Measurements from ENCODE around the gene COL9A1. TPM values are rescaled to one million over a fixed set of nuclear protein-coding genes. Genes with fewer than 3 reads are reported as not detected.

Gene COL9A1
- total RNA-seq, 1 donor, result not detected

DNA sequence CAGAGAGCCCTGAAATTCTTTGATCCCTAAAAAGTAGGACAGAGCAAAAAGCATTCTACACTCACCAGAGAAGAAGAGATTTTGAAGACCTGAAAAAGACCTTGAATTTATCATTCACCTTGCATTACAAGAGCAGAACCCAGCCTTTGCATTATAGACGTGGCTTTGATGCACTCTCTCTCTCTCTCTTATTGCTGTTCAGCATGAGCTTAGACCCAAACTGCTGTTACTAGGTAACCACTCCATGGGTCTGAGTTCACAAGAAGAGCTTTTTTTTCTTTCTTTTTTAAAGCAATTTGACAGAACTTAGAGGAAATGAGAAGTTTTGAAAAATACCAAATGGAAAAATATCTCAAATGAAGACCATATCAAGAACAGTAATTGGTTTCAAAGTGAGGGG lies 44.4 kb downstream of the COL9A1 start:
- TF ChIP-seq, protein P1, sequence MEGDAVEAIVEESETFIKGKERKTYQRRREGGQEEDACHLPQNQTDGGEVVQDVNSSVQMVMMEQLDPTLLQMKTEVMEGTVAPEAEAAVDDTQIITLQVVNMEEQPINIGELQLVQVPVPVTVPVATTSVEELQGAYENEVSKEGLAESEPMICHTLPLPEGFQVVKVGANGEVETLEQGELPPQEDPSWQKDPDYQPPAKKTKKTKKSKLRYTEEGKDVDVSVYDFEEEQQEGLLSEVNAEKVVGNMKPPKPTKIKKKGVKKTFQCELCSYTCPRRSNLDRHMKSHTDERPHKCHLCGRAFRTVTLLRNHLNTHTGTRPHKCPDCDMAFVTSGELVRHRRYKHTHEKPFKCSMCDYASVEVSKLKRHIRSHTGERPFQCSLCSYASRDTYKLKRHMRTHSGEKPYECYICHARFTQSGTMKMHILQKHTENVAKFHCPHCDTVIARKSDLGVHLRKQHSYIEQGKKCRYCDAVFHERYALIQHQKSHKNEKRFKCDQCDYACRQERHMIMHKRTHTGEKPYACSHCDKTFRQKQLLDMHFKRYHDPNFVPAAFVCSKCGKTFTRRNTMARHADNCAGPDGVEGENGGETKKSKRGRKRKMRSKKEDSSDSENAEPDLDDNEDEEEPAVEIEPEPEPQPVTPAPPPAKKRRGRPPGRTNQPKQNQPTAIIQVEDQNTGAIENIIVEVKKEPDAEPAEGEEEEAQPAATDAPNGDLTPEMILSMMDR (IDR thresholded peaks at IDR 0.05; ENCODE audit: insufficient read depth, low read depth, low read length), result no peak
- H3K4me3 ChIP-seq (ENCODE audit: low read depth, low read length), result no peak overlapping the region
- no peak for DNase-seq (ENCODE audit: low read depth)

DNA sequence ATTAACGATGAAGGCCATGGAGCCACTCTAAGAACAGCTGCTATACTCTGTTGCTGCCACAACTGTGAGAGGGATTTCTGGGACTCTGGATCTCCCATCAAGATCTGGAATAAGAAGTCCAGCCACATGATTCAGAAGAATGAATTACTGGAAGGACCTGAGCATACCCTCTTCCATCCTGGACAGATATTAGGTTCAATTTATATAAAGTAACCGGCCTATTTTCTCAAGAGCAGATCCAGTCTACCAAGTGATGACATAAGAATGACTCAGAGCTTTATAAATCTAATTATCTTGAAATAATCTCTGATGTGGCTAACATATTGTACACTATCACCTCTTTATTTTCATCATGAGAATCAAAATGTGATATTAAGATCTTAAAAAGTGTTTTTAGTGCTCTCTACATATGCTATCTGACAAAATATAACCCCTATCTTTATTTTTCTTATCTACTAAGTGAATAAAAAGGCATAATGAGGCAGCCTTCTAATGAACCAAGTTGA lies 45.1 kb downstream of the COL9A1 start:
- TF ChIP-seq, protein P1 (IDR thresholded peaks at IDR 0.05; ENCODE audit: insufficient read depth, low read depth, low read length), result no peak
- no peak for DNase-seq (ENCODE audit: low read depth)
- no peak overlapping the region for H3K4me3 ChIP-seq (ENCODE audit: low read depth, low read length)

DNA sequence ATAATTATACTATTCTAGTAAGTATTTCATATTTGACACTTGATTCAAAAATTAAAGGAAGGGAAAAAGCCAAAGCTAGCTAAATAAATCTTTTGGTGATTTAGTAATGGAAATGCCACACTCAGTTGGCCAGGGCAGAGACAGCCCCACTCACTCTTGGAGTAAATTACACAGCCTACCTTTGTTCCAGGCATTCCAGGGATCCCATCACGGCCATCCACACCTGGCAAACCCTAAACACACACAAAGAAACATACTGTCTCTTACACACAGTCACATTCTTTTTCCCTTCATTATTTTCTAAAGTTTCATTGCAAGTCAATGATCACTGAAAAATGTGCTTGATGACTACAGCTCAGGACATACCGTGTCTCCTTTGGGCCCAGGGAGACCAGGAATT lies 48.1 kb downstream of the COL9A1 start:
- no peak overlapping the region for H3K4me3 ChIP-seq (ENCODE audit: low read depth, low read length)
- TF ChIP-seq, protein P1 (IDR thresholded peaks at IDR 0.05; ENCODE audit: insufficient read depth, low read depth, low read length), result no peak
- DNase-seq (ENCODE audit: low read depth), result no peak

DNA sequence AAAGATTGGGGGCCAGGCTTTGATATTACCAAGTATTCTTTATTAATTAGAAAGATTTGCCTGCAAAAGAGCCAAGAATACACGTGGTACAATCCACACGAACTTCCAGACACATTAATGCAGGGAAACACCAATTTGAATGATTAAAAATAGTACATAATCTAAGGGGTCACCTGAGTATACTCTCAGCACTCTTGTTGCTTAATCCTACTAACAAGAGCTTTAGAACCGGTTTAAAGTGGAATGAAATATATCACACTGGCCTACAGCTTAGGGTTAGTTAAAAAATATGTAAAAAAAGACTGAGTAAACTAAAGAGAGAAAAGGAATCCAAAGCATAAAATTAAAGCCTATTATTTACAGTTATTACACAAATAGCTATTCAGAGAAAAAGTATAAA lies 49.0 kb downstream of the COL9A1 start:
- no peak for DNase-seq (ENCODE audit: low read depth)
- no peak overlapping the region for H3K4me3 ChIP-seq (ENCODE audit: low read depth, low read length)
- TF ChIP-seq, protein P1 (IDR thresholded peaks at IDR 0.05; ENCODE audit: insufficient read depth, low read depth, low read length), result no peak

DNA sequence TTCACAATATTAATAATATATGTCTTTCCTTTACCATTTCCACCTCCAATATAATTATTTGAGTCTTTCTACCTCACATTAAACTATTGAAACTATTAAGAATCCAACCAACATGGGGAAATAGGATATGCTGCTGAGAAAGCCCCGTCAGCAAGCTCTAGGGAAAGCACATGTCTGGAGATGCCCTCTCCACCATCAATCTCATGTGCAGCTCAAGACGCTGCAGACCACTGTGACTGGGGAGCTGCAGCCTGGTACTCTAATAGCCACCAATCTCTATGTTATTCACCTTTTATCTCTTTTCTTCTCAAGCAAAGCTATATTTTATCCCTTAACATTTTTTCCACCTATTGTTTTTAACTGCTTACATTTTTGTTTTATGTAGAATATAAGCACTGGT lies 50.3 kb downstream of the COL9A1 start:
- DNase-seq (ENCODE audit: low read depth), result no peak
- no peak overlapping the region for H3K4me3 ChIP-seq (ENCODE audit: low read depth, low read length)
- TF ChIP-seq, protein P1 (IDR thresholded peaks at IDR 0.05; ENCODE audit: insufficient read depth, low read depth, low read length), result no peak

DNA sequence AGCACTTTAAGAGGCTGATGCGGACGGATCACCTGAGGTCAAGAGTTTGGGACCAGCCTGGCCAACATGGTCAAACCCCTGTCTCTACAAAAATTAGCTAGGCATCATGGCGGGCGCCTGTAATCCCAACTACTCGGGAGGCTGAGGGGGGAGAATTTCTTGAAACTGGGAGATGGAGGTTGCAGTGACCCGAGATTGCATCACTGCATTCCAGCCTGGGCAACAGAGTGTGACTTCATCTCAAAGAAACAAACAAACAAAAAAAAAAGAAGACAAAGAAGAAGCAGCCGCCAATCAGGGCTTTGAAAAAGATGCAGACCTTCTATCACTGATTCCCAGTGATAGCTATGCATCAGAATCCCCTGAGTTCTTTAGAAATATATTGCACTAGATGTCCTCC lies 56.8 kb downstream of the COL9A1 start:
- TF ChIP-seq, protein P1 (IDR thresholded peaks at IDR 0.05; ENCODE audit: insufficient read depth, low read depth, low read length), result no peak
- H3K4me3 ChIP-seq (ENCODE audit: low read depth, low read length), result no peak overlapping the region
- DNase-seq (ENCODE audit: low read depth), result no peak

DNA sequence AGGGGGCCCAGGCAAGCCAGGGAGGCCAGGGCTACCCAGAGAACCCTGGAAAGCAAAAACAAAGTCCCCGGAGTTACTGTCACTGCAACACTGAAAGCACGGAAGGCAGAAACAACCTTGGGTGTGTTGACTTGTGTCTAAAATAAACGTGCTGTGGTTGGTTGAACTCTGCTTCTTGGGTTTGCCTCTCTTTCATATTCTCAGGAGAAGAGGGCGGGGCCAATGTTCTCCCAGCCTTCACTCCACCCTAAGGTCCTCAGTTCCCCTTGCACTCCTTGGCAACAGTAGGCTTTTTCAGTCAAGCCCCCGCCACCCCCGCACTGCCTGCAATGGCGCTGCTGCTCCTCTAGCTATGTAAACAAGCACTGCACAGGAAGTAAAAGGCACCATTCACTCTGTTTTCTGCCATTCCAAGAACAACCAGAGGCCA lies 60.9 kb downstream of the COL9A1 start:
- no peak overlapping the region for H3K4me3 ChIP-seq (ENCODE audit: low read depth, low read length)
- no peak for DNase-seq (ENCODE audit: low read depth)
- TF ChIP-seq, protein P1 (IDR thresholded peaks at IDR 0.05; ENCODE audit: insufficient read depth, low read depth, low read length), result no peak

Measured in fibroblast of villous mesenchyme (primary cell).